HG03469 (cell line): ENCODE data around the gene CDO1.

Experiments
- ATAC-seq: cut with Tn5 transposase; IDR thresholded peaks from one replicate; pipeline ENCODE4 v1.9.1; 2021; ENCODE audit warnings: mild to moderate bottlenecking, moderate library complexity, moderate number of reproducible peaks; ENCODE audit not compliant: unreplicated experiment

Gene CDO1

GRCh38 chr5:115816226-115817081 is at the start of gene CDO1:
Gene CDO1, minus strand, starts transcription at chr5:115816659. Its CDS starts 262 bp downstream, at chr5:115816397.
- ATAC-seq, result no peak

GRCh38 chr5:115859378-115859777 is 42.9 kb upstream of the CDO1 start:
- no peak for ATAC-seq

GRCh38 chr5:115858396-115858795 is 41.9 kb upstream of the CDO1 start:
- no peak for ATAC-seq

- no peak for ATAC-seq
These were observed 41.3 kb upstream of the CDO1 start for GRCh38 chr5:115857626-115858349.

- ATAC-seq, result no peak
These were observed 40.6 kb upstream of the CDO1 start for GRCh38 chr5:115857057-115857479.

GRCh38 chr5:115855959-115856358 is 39.5 kb upstream of the CDO1 start:
- no peak for ATAC-seq

- ATAC-seq, result no peak
These were observed 37.7 kb upstream of the CDO1 start for GRCh38 chr5:115854139-115854538.

GRCh38 chr5:115850744-115851416 is 34.4 kb upstream of the CDO1 start:
- no peak for ATAC-seq

- no peak for ATAC-seq
These were observed 32.9 kb upstream of the CDO1 start for GRCh38 chr5:115849258-115849798.

- ATAC-seq, result no peak
These were observed 30.8 kb upstream of the CDO1 start for GRCh38 chr5:115847290-115847689.

GRCh38 chr5:115844321-115844817 is 27.9 kb upstream of the CDO1 start:
- no peak for ATAC-seq

GRCh38 chr5:115843444-115844130 is 27.1 kb upstream of the CDO1 start:
- ATAC-seq, result no peak

- ATAC-seq, result no peak
These were observed 26.5 kb upstream of the CDO1 start for GRCh38 chr5:115842952-115843351.

GRCh38 chr5:115842089-115842935 is 25.9 kb upstream of the CDO1 start:
- ATAC-seq, result peak; percentile 19

GRCh38 chr5:115841382-115842088 is 25.1 kb upstream of the CDO1 start, which contains the start of the genes AP3S1 and ATG12:
Gene AP3S1, plus strand, starts transcription at chr5:115841935. Its CDS starts 103 bp downstream, at chr5:115842038.
Gene ATG12, minus strand, starts transcription at chr5:115841565. Its CDS starts 13 bp downstream, at chr5:115841552.
- peak; percentile 69 for ATAC-seq

- ATAC-seq, result no peak
These were observed 24.4 kb upstream of the CDO1 start for GRCh38 chr5:115840873-115841272.

GRCh38 chr5:115838885-115839518 is 22.5 kb upstream of the CDO1 start:
- ATAC-seq, result no peak

- no peak for ATAC-seq
These were observed 19.0 kb upstream of the CDO1 start for GRCh38 chr5:115835481-115835880.
